HepG2 (cell line): ENCODE data around the gene DNASE2. TPM values are rescaled to one million over a fixed set of nuclear protein-coding genes. Genes with fewer than 3 reads are reported as not detected.
A peak's percentile ranks its signal among the peaks of the same experiment; 100 is the strongest.

Experiments used
- AGO2 ChIP-seq: fragments of 200-400 bp; formaldehyde crosslinking; optimal IDR thresholded peaks from 2 replicates; pipeline ENCODE3; 2017; ENCODE audit warnings: mild to moderate bottlenecking, low read depth, low read length, moderate library complexity
- GATA4 ChIP-seq: sonication (generic); IDR thresholded peaks from 2 replicates; pipeline ENCODE4 v1.6.1; 2016; ENCODE audit warnings: antibody characterized with exemption, low read depth, borderline replicate concordance
- KDM3A ChIP-seq: IDR thresholded peaks from 2 replicates; pipeline ENCODE4 v1.6.1; 2018; ENCODE audit warnings: low read depth, missing compliant biosample characterization
- KDM4B ChIP-seq: sonication (generic); formaldehyde crosslinking; IDR thresholded peaks from 2 replicates; pipeline ENCODE4 v1.4.0; 2020; ENCODE audit warnings: missing genetic modification reagents
- PCBP1 ChIP-seq: fragments of 200-400 bp; formaldehyde crosslinking; IDR thresholded peaks from 2 replicates; pipeline ENCODE4 v1.6.1; 2017; ENCODE audit warnings: mild to moderate bottlenecking, low read depth, low read length, borderline replicate concordance
- PLRG1 ChIP-seq: fragments of 450-650 bp; conservative IDR thresholded peaks from 2 replicates; pipeline ENCODE4 v1.6.1; 2016
- PRDM4 ChIP-seq: sonication (generic); formaldehyde crosslinking; IDR thresholded peaks from 2 replicates; pipeline ENCODE4 v1.9.0; 2021; ENCODE audit warnings: missing genetic modification reagents, borderline replicate concordance
- PREB ChIP-seq: sonication (generic); formaldehyde crosslinking; IDR thresholded peaks from 2 replicates; pipeline ENCODE4 v1.4.0; 2020; ENCODE audit warnings: missing genetic modification reagents
- UBTF ChIP-seq: sonication (generic); formaldehyde crosslinking; IDR thresholded peaks from 2 replicates; pipeline ENCODE4 v1.4.0; 2020; ENCODE audit warnings: mild to moderate bottlenecking, missing genetic modification reagents
- ZNF20 ChIP-seq: sonication (generic); formaldehyde crosslinking; IDR thresholded peaks from 2 replicates; pipeline ENCODE4 v1.4.0; 2020; ENCODE audit warnings: mild to moderate bottlenecking, moderate library complexity, missing genetic modification reagents
- ZNF230 ChIP-seq: sonication (generic); formaldehyde crosslinking; IDR thresholded peaks from 2 replicates; pipeline ENCODE4 v1.4.0; 2020; ENCODE audit warnings: mild to moderate bottlenecking, missing genetic modification reagents
- ZNF280D ChIP-seq: sonication (generic); formaldehyde crosslinking; IDR thresholded peaks from 2 replicates; pipeline ENCODE4 v1.5.1; 2020; ENCODE audit warnings: mild to moderate bottlenecking, missing genetic modification reagents
- ZNF441 ChIP-seq: sonication (generic); formaldehyde crosslinking; IDR thresholded peaks from 2 replicates; pipeline ENCODE4 v1.7.0; 2021; ENCODE audit warnings: missing genetic modification reagents, borderline replicate concordance
- ZNF639 ChIP-seq: conservative IDR thresholded peaks from 2 replicates; pipeline ENCODE4 v1.6.1; 2018; ENCODE audit warnings: missing genetic modification reagents
- ZNF800 ChIP-seq: sonication (generic); formaldehyde crosslinking; IDR thresholded peaks from 2 replicates; pipeline ENCODE4 v1.4.0; 2020; ENCODE audit warnings: missing genetic modification reagents
- polyA plus RNA-seq, 8 experiments: library from polyadenylated mRNA; depleted of rRNA in 3 of 8; stranded (reverse) in 7 of 8; unstranded in 1 of 8; fragments of >200 nt; fragmentation: Illumina TruSeq in 4 of 8; extraction: Trizol in 4 of 8; gene quantifications; 2 replicates each; pipeline versions ENCODE4 v1.2.1 to v1.2.3, GENCODE V29; 2011 to 2016; ENCODE audit warnings: low read depth in 4 of 8, missing spikeins in 1 of 8, mixed read lengths in 1 of 8; ENCODE audit not compliant: insufficient read depth in 1 of 8
- total RNA-seq, 5 experiments: library from RNA; depleted of rRNA; stranded (reverse); fragments of >200 nt; fragmentation: Illumina TruSeq; extraction: Trizol; gene quantifications; 2 replicates each; pipeline ENCODE4 v1.2.3, GENCODE V29; 2016; ENCODE audit warnings: low read depth in 1 of 5

Gene DNASE2
- total and polyA plus RNA-seq, 2 of the 13 experiments (the other 11 are each of a cell fraction or from before 2014, with no cell fraction given): 7.5 to 16.2 TPM

- peak; percentile 48; the same call in 1 of the 2 replicates for TF ChIP-seq UBTF
- no peak for TF ChIP-seq PREB (CRISPR knock-in tag)
- TF ChIP-seq AGO2: no peak
- TF ChIP-seq ZNF639 (CRISPR knock-in tag): 0 out of 2 replicates have a peak, but pooled peaks have one; percentile 29
- no peak for TF ChIP-seq ZNF20 (CRISPR knock-in tag)
- TF ChIP-seq PRDM4 (CRISPR knock-in tag): no peak
- 0 out of 2 replicates have a peak, but pooled peaks have one; percentile 41 for TF ChIP-seq KDM3A (CRISPR knock-in tag)
- peak; percentile 42; the same call in 1 of the 2 replicates for TF ChIP-seq ZNF280D (CRISPR knock-in tag)
- TF ChIP-seq PCBP1: peak; percentile 44; the same call in 1 of the 2 replicates
- TF ChIP-seq ZNF800 (CRISPR knock-in tag): no peak
- TF ChIP-seq ZNF441 (CRISPR knock-in tag): no peak
- no peak for TF ChIP-seq PLRG1
- TF ChIP-seq ZNF230: no peak
- TF ChIP-seq KDM4B (CRISPR knock-in tag): no peak
- no peak for TF ChIP-seq GATA4
Observed at GRCh38 chr19:12825254-12826131, 55.8 kb downstream of the DNASE2 start (continued).
